PC-3 (cell line): ENCODE data around the gene MTF1. TPM values are rescaled to one million over a fixed set of nuclear protein-coding genes. Genes with fewer than 3 reads are reported as not detected.

Experiments used
- ATAC-seq: fragments of 200-7000 bp; cut with Tn5 transposase; 2 replicates; pipeline ENCODE4 v1.9.1; 2020; ENCODE audit warnings: mild to moderate bottlenecking, moderate library complexity
- BruUV-seq: library from RNA; stranded (reverse); fragments of 400-500 nt; replicated peaks from 2 replicates; lab custom pipeline; 2021; lab: Mats Ljungman, UMichigan
- CTCF ChIA-PET: fragments of 300-600 bp; sonication (Branson Sonifier 250); formaldehyde crosslinking; loops from one replicate; lab custom pipeline; 2022; ENCODE audit warnings: antibody characterized with exemption; lab: Charles Lee
- POLR2A ChIA-PET: fragments of 300-600 bp; sonication (Branson Sonifier 250); formaldehyde crosslinking; loops from one replicate; lab custom pipeline; 2022; ENCODE audit warnings: antibody characterized with exemption; ENCODE audit not compliant: unreplicated experiment; lab: Charles Lee
- DNase-seq: peaks from one replicate; pipeline ENCODE4 v3.0.0-alpha.2; 2015
- H2AFZ ChIP-seq: fragments of 300-600 bp; sonication (generic); 2 replicates; pipeline ENCODE4 v1.6.0; 2016; ENCODE audit warnings: antibody characterized with exemption, low read length
- H3F3A ChIP-seq: fragments of 300-600 bp; sonication (generic); one replicate; pipeline ENCODE4 v1.6.0; 2017; ENCODE audit warnings: antibody characterized with exemption, low read length, control low read depth, mild to moderate bottlenecking; ENCODE audit not compliant: unreplicated experiment
- H3K27ac ChIP-seq: fragments of 300-600 bp; sonication (generic); 2 replicates; pipeline ENCODE4 v1.5.1; 2016; ENCODE audit warnings: mild to moderate bottlenecking, low read length
- H3K27me3 ChIP-seq: fragments of 300-600 bp; sonication (generic); 2 replicates; pipeline ENCODE4 v1.6.1; 2016; ENCODE audit warnings: low read length, mixed read lengths
- H3K36me3 ChIP-seq: fragments of 300-600 bp; sonication (generic); 2 replicates; pipeline ENCODE4 v1.6.1; 2016; ENCODE audit warnings: low read depth, mixed run types, low read length, mixed read lengths
- H3K4me1 ChIP-seq: fragments of 300-600 bp; sonication (generic); 2 replicates; pipeline ENCODE4 v1.5.1; 2016; ENCODE audit warnings: low read length; ENCODE audit not compliant: insufficient read depth
- H3K4me2 ChIP-seq: fragments of 300-600 bp; sonication (generic); 2 replicates; pipeline ENCODE4 v1.6.0; 2016; ENCODE audit warnings: low read length
- H3K4me3 ChIP-seq: fragments of 300-600 bp; sonication (generic); 2 replicates; pipeline ENCODE4 v1.5.1; 2016; ENCODE audit warnings: mild to moderate bottlenecking, low read length, mixed read lengths
- H3K79me2 ChIP-seq: fragments of 300-600 bp; sonication (generic); 2 replicates; pipeline ENCODE4 v1.6.1; 2017; ENCODE audit warnings: low read length, mixed read lengths
- H3K9ac ChIP-seq: fragments of 300-600 bp; sonication (generic); 2 replicates; pipeline ENCODE4 v1.6.0; 2016; ENCODE audit warnings: mild to moderate bottlenecking, low read length
- H3K9me2 ChIP-seq: fragments of 300-600 bp; sonication (generic); replicated peaks from 2 replicates; pipeline ENCODE4 v1.6.1; 2016; ENCODE audit warnings: mixed run types, low read length, mixed read lengths
- H3K9me3 ChIP-seq: fragments of 300-600 bp; sonication (generic); 2 replicates; pipeline ENCODE4 v1.6.1; 2016; ENCODE audit warnings: low read length, mixed read lengths
- H4K20me1 ChIP-seq: fragments of 300-600 bp; sonication (generic); 2 replicates; pipeline ENCODE4 v1.6.1; 2016; ENCODE audit warnings: low read length, mixed read lengths
- EZH2 ChIP-seq: fragments of 300-600 bp; sonication (generic); IDR thresholded peaks from one replicate; pipeline ENCODE4 v1.6.1; 2017; ENCODE audit warnings: antibody characterized with exemption, mild to moderate bottlenecking, low read length; ENCODE audit not compliant: unreplicated experiment
- EZH2phosphoT487 ChIP-seq: fragments of 300-600 bp; sonication (generic); IDR thresholded peaks from 2 replicates; pipeline ENCODE4 v1.6.1; 2018; ENCODE audit warnings: mild to moderate bottlenecking, antibody characterized with exemption, low read length, borderline replicate concordance
- intact Hi-C: fragments of 100-400 bp; cut with micrococcal nuclease; formaldehyde crosslinking; loops from 2 replicates; pipeline ENCODE4 v1.9.0; 2023
- total RNA-seq: library from RNA; depleted of rRNA; stranded (reverse); fragments of >200 nt; gene quantifications from 2 replicates; pipeline ENCODE4 v1.2.3, GENCODE V29; 2014
- TF ChIP-seq, protein P1 (sequence below): fragments of 300-600 bp; sonication (generic); conservative IDR thresholded peaks from 2 replicates; pipeline ENCODE4 v1.5.1; 2017; ENCODE audit warnings: antibody characterized with exemption, low read depth, mild to moderate bottlenecking, low read length

The MTF1 gene
- total RNA-seq, 1 experiment from 2014 or later = 5.4 TPM

DNA sequence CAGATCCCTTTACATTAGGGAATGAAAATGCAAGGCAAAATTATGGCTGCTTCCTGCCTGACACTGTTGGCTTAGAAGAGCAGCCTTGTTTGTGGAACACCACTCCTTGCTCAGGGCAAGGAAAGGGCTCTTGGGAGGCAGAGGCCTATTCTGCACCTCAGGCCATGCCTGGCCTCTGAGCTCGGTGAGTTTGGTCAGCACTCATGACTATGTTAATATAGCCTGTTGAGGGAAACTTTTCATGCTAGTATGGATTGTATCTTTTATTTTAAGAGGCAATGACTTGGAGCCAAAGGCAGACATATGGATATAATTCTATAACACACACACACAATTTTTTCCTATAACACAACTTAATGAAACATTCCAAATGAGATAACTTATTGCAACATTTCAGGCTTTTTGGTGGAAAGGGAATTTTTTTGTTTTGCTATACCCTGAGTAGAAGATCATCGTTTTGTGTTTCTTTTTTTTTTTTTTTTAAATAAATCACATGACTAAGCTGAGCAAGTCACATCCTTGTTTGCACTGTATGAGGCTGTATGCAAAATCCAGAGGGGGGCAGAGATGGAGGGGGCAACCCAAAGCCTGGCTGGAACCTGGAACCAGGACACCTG lies 45.8 kb downstream of the MTF1 start:
- peaks cover 21% of the 10 kb centered on the region for H3K4me1 ChIP-seq
- H3K9me2 ChIP-seq = no peaks in the 10 kb centered on the region
- no peaks in the 10 kb centered on the region for H3K27me3 ChIP-seq
- H3K27ac ChIP-seq = no peak overlapping the region
- no peak overlapping the region for H3K4me2 ChIP-seq
- DNase-seq (no peak), ATAC-seq (no peak)
- H3K36me3 ChIP-seq = peaks cover 4% of the 10 kb centered on the region; the same call in 1 of the 2 replicates
- H2AFZ ChIP-seq = no peak overlapping the region
- POLR2A ChIA-PET = no interaction called here
- H3K4me3 ChIP-seq = no peak overlapping the region
- no peaks in the 10 kb centered on the region for H3F3A ChIP-seq
- H3K79me2 ChIP-seq = peaks cover 12% of the 10 kb centered on the region; the same call in 1 of the 2 replicates
- BruUV-seq = no TSS peak
- CTCF ChIA-PET = interaction anchor here (0.7 kb wide), 1 partner anchor 46 kb away, joined by 13 read pairs; no protein-coding TSS in a partner anchor
- TF ChIP-seq EZH2 (no peak), EZH2phosphoT487 (no peak)
- TF ChIP-seq, protein P1, sequence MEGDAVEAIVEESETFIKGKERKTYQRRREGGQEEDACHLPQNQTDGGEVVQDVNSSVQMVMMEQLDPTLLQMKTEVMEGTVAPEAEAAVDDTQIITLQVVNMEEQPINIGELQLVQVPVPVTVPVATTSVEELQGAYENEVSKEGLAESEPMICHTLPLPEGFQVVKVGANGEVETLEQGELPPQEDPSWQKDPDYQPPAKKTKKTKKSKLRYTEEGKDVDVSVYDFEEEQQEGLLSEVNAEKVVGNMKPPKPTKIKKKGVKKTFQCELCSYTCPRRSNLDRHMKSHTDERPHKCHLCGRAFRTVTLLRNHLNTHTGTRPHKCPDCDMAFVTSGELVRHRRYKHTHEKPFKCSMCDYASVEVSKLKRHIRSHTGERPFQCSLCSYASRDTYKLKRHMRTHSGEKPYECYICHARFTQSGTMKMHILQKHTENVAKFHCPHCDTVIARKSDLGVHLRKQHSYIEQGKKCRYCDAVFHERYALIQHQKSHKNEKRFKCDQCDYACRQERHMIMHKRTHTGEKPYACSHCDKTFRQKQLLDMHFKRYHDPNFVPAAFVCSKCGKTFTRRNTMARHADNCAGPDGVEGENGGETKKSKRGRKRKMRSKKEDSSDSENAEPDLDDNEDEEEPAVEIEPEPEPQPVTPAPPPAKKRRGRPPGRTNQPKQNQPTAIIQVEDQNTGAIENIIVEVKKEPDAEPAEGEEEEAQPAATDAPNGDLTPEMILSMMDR = no peak
- no peaks in the 10 kb centered on the region for H3K9me3 ChIP-seq
- H3K9ac ChIP-seq = no peak overlapping the region
- intact Hi-C loops = no loop called here
- H4K20me1 ChIP-seq = no peaks in the 10 kb centered on the region

DNA sequence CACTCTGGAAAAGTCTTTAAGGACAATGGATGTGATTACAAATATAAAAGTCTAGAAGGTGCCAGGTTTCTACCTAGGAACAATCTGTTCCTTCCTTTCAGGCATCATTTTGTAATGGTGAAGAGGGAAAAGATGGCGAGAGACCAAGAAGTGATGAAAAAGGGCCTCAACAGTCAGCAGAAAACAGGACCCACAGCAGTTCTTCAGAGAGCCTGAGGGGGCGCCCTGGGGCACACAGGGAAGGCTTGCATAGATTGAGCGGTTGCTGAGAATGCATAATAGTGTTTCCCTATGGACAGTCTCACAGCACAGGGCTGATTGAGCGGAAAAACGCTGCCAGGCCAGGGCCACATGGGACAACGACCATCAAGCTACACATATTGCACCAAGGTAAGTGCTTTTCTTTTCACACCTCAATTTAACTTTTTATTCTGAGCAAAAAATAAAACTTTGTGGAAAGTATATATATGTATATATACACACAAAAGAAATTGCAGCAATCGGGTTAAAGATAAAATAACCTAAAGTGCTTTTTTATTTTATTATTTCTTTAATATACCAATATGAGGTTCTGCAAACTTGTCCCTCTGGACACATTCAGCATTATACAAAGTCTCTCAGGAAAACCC lies 48.3 kb downstream of the MTF1 start:
- ChIA-PET CTCF (no interaction called here), POLR2A (no interaction called here)
- peak; percentile 83 for DNase-seq
- H3K4me2 ChIP-seq = peak overlapping the region; percentile 34
- ATAC-seq = peak; percentile 8; the same call in 1 of the 2 replicates
- H3K79me2 ChIP-seq = peaks cover 28% of the 10 kb centered on the region
- H3K4me1 ChIP-seq = peaks cover 27% of the 10 kb centered on the region
- H3K27me3 ChIP-seq = no peaks in the 10 kb centered on the region
- no peak overlapping the region for H2AFZ ChIP-seq
- H3K9me3 ChIP-seq = no peaks in the 10 kb centered on the region
- no peak for TF ChIP-seq EZH2
- TF ChIP-seq, protein P1 = peak; percentile 89
- no TSS peak for BruUV-seq
- no peaks in the 10 kb centered on the region for H3K9me2 ChIP-seq
- no peak overlapping the region for H3K9ac ChIP-seq
- H3F3A ChIP-seq = no peaks in the 10 kb centered on the region
- peaks cover 10% of the 10 kb centered on the region; the same call in 1 of the 2 replicates for H3K36me3 ChIP-seq
- peaks cover 9% of the 10 kb centered on the region for H4K20me1 ChIP-seq
- intact Hi-C loops = loop anchor here (1.0 kb wide), 1 partner anchor 48 kb away; the partner anchor contains the start of gene MTF1
- H3K4me3 ChIP-seq = no peak overlapping the region
- peak overlapping the region; percentile 47 for H3K27ac ChIP-seq

DNA sequence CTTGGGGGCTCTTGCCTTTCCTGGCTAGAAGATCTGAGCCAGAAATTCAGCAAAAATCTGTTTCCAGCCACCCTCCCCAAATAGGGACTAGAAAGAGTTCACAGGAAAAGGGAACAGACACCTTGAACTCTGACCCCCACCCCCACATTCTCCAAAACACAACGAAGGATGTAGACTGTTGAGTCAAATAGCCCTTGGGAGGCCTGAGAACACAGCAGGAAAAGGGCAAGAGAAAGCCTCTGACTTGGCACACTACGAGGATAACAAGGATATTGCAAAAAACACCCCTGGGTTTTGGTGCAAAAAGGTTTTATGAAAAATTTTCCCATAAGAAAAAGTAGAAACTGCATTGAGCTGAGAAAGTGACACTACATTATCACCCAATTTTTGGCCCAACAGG lies 49.5 kb downstream of the MTF1 start:
- DNase-seq = no peak
- Histone ChIP-seq H3K9ac (no peak overlapping the region), H3K9me3 (no peaks in the 10 kb centered on the region), H3K4me1 (peaks cover 27% of the 10 kb centered on the region), H3K36me3 (peaks cover 21% of the 10 kb centered on the region), H3K27ac (0 out of 2 replicates have a peak overlapping the region, but pooled peaks have one; percentile 47), H2AFZ (no peak overlapping the region), H4K20me1 (peaks cover 16% of the 10 kb centered on the region), H3K9me2 (no peaks in the 10 kb centered on the region), H3K4me3 (no peak overlapping the region), H3K79me2 (peaks cover 38% of the 10 kb centered on the region), H3K4me2 (peak overlapping the region; percentile 92; the same call in 1 of the 2 replicates), H3K27me3 (no peaks in the 10 kb centered on the region), H3F3A (no peaks in the 10 kb centered on the region)
- POLR2A ChIA-PET = no interaction called here
- BruUV-seq = no TSS peak
- no peak for TF ChIP-seq EZH2phosphoT487
- TF ChIP-seq EZH2 = no peak
- TF ChIP-seq, protein P1 = no peak
- intact Hi-C loops = loop anchor here (1.0 kb wide), 1 partner anchor 52 kb away; no protein-coding TSS in a partner anchor
- no peak for ATAC-seq
- CTCF ChIA-PET = no interaction called here
